IMR-90 (cell line): ENCODE data around the gene GGNBP2. TPM values are rescaled to one million over a fixed set of nuclear protein-coding genes. Genes with fewer than 3 reads are reported as not detected.

Source experiments
- ATAC-seq: fragments of 200-7000 bp; cut with Tn5 transposase; 2 replicates; pipeline ENCODE4 v1.9.1; 2020; ENCODE audit warnings: low read depth, mild to moderate bottlenecking, moderate library complexity
- BruUV-seq: library from RNA; stranded (reverse); fragments of 400-500 nt; replicated peaks from 2 replicates; lab custom pipeline; 2021; lab: Mats Ljungman, UMichigan
- CTCF ChIA-PET: fragments of 300-600 bp; formaldehyde crosslinking; extraction: SDS; loops from one replicate; lab custom pipeline; 2021; ENCODE audit warnings: antibody characterized with exemption; lab: Yijun Ruan, JAX
- POLR2A ChIA-PET: fragments of 300-600 bp; sonication (Branson Sonifier 250); formaldehyde crosslinking; loops from one replicate; lab custom pipeline; 2022; ENCODE audit warnings: antibody characterized with exemption; ENCODE audit not compliant: unreplicated experiment; lab: Charles Lee
- DNase-seq: peaks from one replicate; pipeline ENCODE4 v3.0.0; 2013
- H2AFZ ChIP-seq: replicated peaks from 2 replicates; pipeline ENCODE3; 2013; ENCODE audit warnings: low read length, mild to moderate bottlenecking; ENCODE audit not compliant: poor library complexity
- H2AK5ac ChIP-seq: 2 replicates; pipeline ENCODE4 v1.6.1; 2013; ENCODE audit warnings: low read depth, low read length, inconsistent platforms
- H2AK9ac ChIP-seq: replicated peaks from 2 replicates; pipeline ENCODE3; 2013; ENCODE audit warnings: mild to moderate bottlenecking, low read depth, low read length, moderate library complexity; ENCODE audit not compliant: poor library complexity
- H2BK120ac ChIP-seq: 2 replicates; pipeline ENCODE4 v1.6.1; 2013; ENCODE audit warnings: low read depth, low read length, inconsistent platforms
- H2BK15ac ChIP-seq: 3 replicates; pipeline ENCODE4 v1.6.1; 2013; ENCODE audit warnings: low read depth, low read length, inconsistent platforms
- H2BK20ac ChIP-seq: 2 replicates; pipeline ENCODE4 v1.6.1; 2013; ENCODE audit warnings: low read depth, mild to moderate bottlenecking, inconsistent platforms, low read length, moderate library complexity
- H2BK5ac ChIP-seq: 2 replicates; pipeline ENCODE4 v1.6.1; 2013; ENCODE audit warnings: mild to moderate bottlenecking, low read depth, low read length, inconsistent platforms; ENCODE audit not compliant: poor library complexity, severe bottlenecking
- H3K14ac ChIP-seq: replicated peaks from 2 replicates; pipeline ENCODE4 v1.6.1; 2013; ENCODE audit warnings: low read depth, low read length, inconsistent platforms
- H3K18ac ChIP-seq: 2 replicates; pipeline ENCODE4 v1.6.1; 2013; ENCODE audit warnings: low read depth, low read length, control low read depth
- H3K23ac ChIP-seq: 2 replicates; pipeline ENCODE4 v1.6.1; 2013; ENCODE audit warnings: low read depth, low read length, inconsistent platforms
- H3K27ac ChIP-seq: 2 replicates; pipeline ENCODE4 v1.5.1; 2013; ENCODE audit warnings: mild to moderate bottlenecking, control low read depth, low read length; ENCODE audit not compliant: insufficient read depth
- H3K27me3 ChIP-seq: 2 replicates; pipeline ENCODE4 v1.6.1; 2013; ENCODE audit warnings: low read length; ENCODE audit not compliant: control insufficient read depth, insufficient read depth
- H3K36me3 ChIP-seq: 2 replicates; pipeline ENCODE4 v1.6.1; 2013; ENCODE audit warnings: low read length, mixed read lengths; ENCODE audit not compliant: control insufficient read depth, insufficient read depth
- H3K4ac ChIP-seq: 2 replicates; pipeline ENCODE4 v1.6.1; 2013; ENCODE audit warnings: low read depth, low read length, inconsistent platforms
- H3K4me1 ChIP-seq: 2 replicates; pipeline ENCODE4 v1.6.1; 2013; ENCODE audit warnings: low read length, mixed read lengths; ENCODE audit not compliant: control insufficient read depth, insufficient read depth
- H3K4me2 ChIP-seq: 2 replicates; pipeline ENCODE4 v1.6.1; 2013; ENCODE audit warnings: low read depth, mild to moderate bottlenecking, control low read depth, low read length, moderate library complexity
- H3K4me3 ChIP-seq: 2 replicates; pipeline ENCODE4 v1.5.1; 2013; ENCODE audit warnings: low read depth, mild to moderate bottlenecking, control low read depth, low read length, moderate library complexity; ENCODE audit not compliant: insufficient read depth
- H3K56ac ChIP-seq: 2 replicates; pipeline ENCODE4 v1.6.1; 2013; ENCODE audit warnings: low read length, inconsistent platforms; ENCODE audit not compliant: insufficient read depth; ENCODE audit errors: extremely low read depth
- H3K79me1 ChIP-seq, 2 experiments: 2 replicates each; pipeline ENCODE4 v1.6.1; 2013; ENCODE audit warnings: low read length in 2 of 2, inconsistent platforms in 1 of 2, low read depth in 1 of 2
- H3K9ac ChIP-seq: 2 replicates; pipeline ENCODE4 v1.6.1; 2013; ENCODE audit warnings: low read depth, low read length, control low read depth
- H3K9me1 ChIP-seq: 2 replicates; pipeline ENCODE4 v1.6.1; 2013; ENCODE audit warnings: low read length, inconsistent platforms; ENCODE audit not compliant: insufficient read depth
- H3K9me3 ChIP-seq: 2 replicates; pipeline ENCODE4 v1.6.1; 2013; ENCODE audit warnings: low read length; ENCODE audit not compliant: control insufficient read depth, insufficient read depth
- H4K20me1 ChIP-seq: 2 replicates; pipeline ENCODE4 v1.6.1; 2013; ENCODE audit warnings: low read length, inconsistent platforms; ENCODE audit not compliant: insufficient read depth
- H4K5ac ChIP-seq: 2 replicates; pipeline ENCODE4 v1.6.1; 2013; ENCODE audit warnings: mild to moderate bottlenecking, low read depth, low read length, control low read depth
- H4K8ac ChIP-seq, 2 experiments: 2 replicates each; pipeline ENCODE4 v1.6.1; 2013; ENCODE audit warnings: low read depth in 2 of 2, low read length in 2 of 2, control low read depth in 1 of 2, inconsistent platforms in 1 of 2
- H4K91ac ChIP-seq: 2 replicates; pipeline ENCODE4 v1.6.1; 2013; ENCODE audit warnings: low read depth, low read length, inconsistent platforms; ENCODE audit not compliant: insufficient read depth
- ELK1 ChIP-seq: fragments of 150-350 bp; IDR thresholded peaks from 2 replicates; pipeline ENCODE4 v1.6.1; 2016; ENCODE audit warnings: low read depth, mild to moderate bottlenecking, low read length, moderate library complexity, borderline replicate concordance
- MAFK ChIP-seq: IDR thresholded peaks from 2 replicates; pipeline ENCODE4 v1.6.1; 2012; ENCODE audit warnings: low read depth, low read length, improper control_type of control experiment
- NFE2L2 ChIP-seq: fragments of 150-350 bp; IDR thresholded peaks from 2 replicates; pipeline ENCODE4 v1.6.1; 2016; ENCODE audit warnings: low read depth, mild to moderate bottlenecking, low read length
- POLR2A ChIP-seq: IDR thresholded peaks from 2 replicates; pipeline ENCODE4 v1.6.1; 2012; ENCODE audit warnings: mild to moderate bottlenecking, low read depth, low read length
- RAD21 ChIP-seq: IDR thresholded peaks from 2 replicates; pipeline ENCODE4 v1.6.1; 2012; ENCODE audit warnings: low read length, improper control_type of control experiment
- RCOR1 ChIP-seq: IDR thresholded peaks from 2 replicates; pipeline ENCODE4 v1.6.1; 2012; ENCODE audit warnings: mild to moderate bottlenecking, low read length, improper control_type of control experiment; ENCODE audit not compliant: insufficient replicate concordance
- SMC3 ChIP-seq: fragments of 150-350 bp; IDR thresholded peaks from 2 replicates; pipeline ENCODE4 v1.6.1; 2016; ENCODE audit warnings: low read depth, mild to moderate bottlenecking, antibody characterized with exemption, low read length, moderate library complexity
- WGBS, 2 experiments: methylation state at CpG; one replicate each; pipeline versions ENCODE4 v1.1.5 to v1.1.7; 2013; ENCODE audit warnings: missing lambda C conversion rate in 2 of 2; ENCODE audit not compliant: insufficient read length in 1 of 2; ENCODE audit errors: extremely low coverage in 2 of 2; 5-methylcytosine and 5-hydroxymethylcytosine counted together
- dilution Hi-C: fragments of 300-500 bp; cut with HindIII; formaldehyde crosslinking; loops from one replicate; pipeline ENCODE4 v1.14.3; 2018; ENCODE audit warnings: low sequenced_read_pairs; ENCODE audit not compliant: unreplicated experiment
- in situ Hi-C: fragments of 300-500 bp; cut with MboI; formaldehyde crosslinking; loops from 3 replicates; pipeline ENCODE4 v1.14.3; 2019; ENCODE audit warnings: low sequenced_read_pairs, inconsistent platforms, mixed read lengths
- intact Hi-C: fragments of 100-400 bp; cut with micrococcal nuclease; formaldehyde crosslinking; loops from 2 replicates; pipeline ENCODE4 v1.10.0; 2022
- polyA plus RNA-seq, 3 experiments: library from polyadenylated mRNA; depleted of rRNA; stranded (reverse); fragments of >200 nt; gene quantifications; 2 replicates each; pipeline ENCODE4 v1.2.3, GENCODE V29; 2012; ENCODE audit warnings: low replicate concordance in 1 of 3
- total RNA-seq: library from RNA; depleted of rRNA; stranded (reverse); fragments of >200 nt; gene quantifications from 2 replicates; pipeline ENCODE4 v1.2.3, GENCODE V29; 2012

The GGNBP2 gene
- total and polyA plus RNA-seq, 2 of the 4 experiments (the other 2 are of a cell fraction), result 40.7 to 56.2 TPM

- ChIA-PET POLR2A (no interaction called here), CTCF (no interaction called here)
- Histone ChIP-seq H2AFZ (no peak overlapping the region), H2BK15ac (no peak overlapping the region), H3K56ac (no peak overlapping the region), H3K18ac (no peak overlapping the region), H3K27me3 (no peaks in the 10 kb centered on the region), H2AK9ac (peak overlapping the region; percentile 34), H3K9me1 (no peaks in the 10 kb centered on the region), H2BK120ac (no peak overlapping the region), H2BK20ac (no peak overlapping the region), H3K9me3 (no peaks in the 10 kb centered on the region), H3K4me1 (no peaks in the 10 kb centered on the region), H3K36me3 (peaks cover 51% of the 10 kb centered on the region), H4K8ac (no peak overlapping the region), H2BK5ac (no peak overlapping the region), H3K4me2 (no peak overlapping the region), H4K20me1 (no peaks in the 10 kb centered on the region), H3K23ac (no peak overlapping the region), H3K14ac (no peak overlapping the region), H3K27ac (no peak overlapping the region), H4K5ac (no peak overlapping the region), H3K9ac (no peak overlapping the region), H3K4ac (no peak overlapping the region), H4K91ac (no peak overlapping the region), H3K79me1 (no peaks in the 10 kb centered on the region), H3K4me3 (no peak overlapping the region), H2AK5ac (no peak overlapping the region)
- in situ Hi-C loops (no loop called here), intact Hi-C loops (no loop called here), dilution Hi-C loops (no loop called here)
- ATAC-seq (no peak), DNase-seq (no peak)
- BruUV-seq, result no TSS peak
- 100% methylated on average over 2 of the region's 7 CpGs; no CpG with 5 or more reads in 1 of the 2 experiments for WGBS, 2 experiments
- no peak for TF ChIP-seq RCOR1
- no peak for TF ChIP-seq NFE2L2
- no peak for TF ChIP-seq POLR2A
- TF ChIP-seq SMC3, result no peak
- TF ChIP-seq MAFK, result no peak
- TF ChIP-seq RAD21, result no peak
- no peak for TF ChIP-seq ELK1
Measured at GRCh38 chr17:36503456-36504155, 41.1 kb upstream of the GGNBP2 start.
